ENCODE measurements around the gene NOTCH1.

Gene NOTCH1

GRCh38 chr9:136464241-136464640 lies 81.6 kb downstream of the NOTCH1 start:
- H3K27me3 ChIP-seq (ENCODE audit: insufficient read depth, poor library complexity, severe bottlenecking): no peaks in the 10 kb centered on the region
- H3K4me1 ChIP-seq (ENCODE audit: insufficient read depth, poor library complexity, severe bottlenecking): no peaks in the 10 kb centered on the region
- no peaks in the 10 kb centered on the region for H3K9me3 ChIP-seq (ENCODE audit: severe bottlenecking)
- TF ChIP-seq CTCF (IDR thresholded peaks at IDR 0.05; ENCODE audit: poor library complexity, severe bottlenecking): no peak
- no peak for ATAC-seq (ENCODE audit: low read depth)
- no peak overlapping the region for H3K4me3 ChIP-seq (ENCODE audit: severe bottlenecking)
- DNase-seq (ENCODE audit: low spot score): no peak
- no peak overlapping the region for H3K27ac ChIP-seq (ENCODE audit: poor library complexity, severe bottlenecking)
- peaks cover 100% of the 10 kb centered on the region for H3K36me3 ChIP-seq (ENCODE audit: low read depth)

GRCh38 chr9:136463578-136463977 lies 82.3 kb downstream of the NOTCH1 start:
- no peak overlapping the region for H3K27ac ChIP-seq (ENCODE audit: poor library complexity, severe bottlenecking)
- ATAC-seq (ENCODE audit: low read depth) (no peak), DNase-seq (ENCODE audit: low spot score) (no peak)
- no peak for TF ChIP-seq CTCF (IDR thresholded peaks at IDR 0.05; ENCODE audit: poor library complexity, severe bottlenecking)
- H3K9me3 ChIP-seq (ENCODE audit: severe bottlenecking): no peaks in the 10 kb centered on the region
- H3K4me1 ChIP-seq (ENCODE audit: insufficient read depth, poor library complexity, severe bottlenecking): no peaks in the 10 kb centered on the region
- no peaks in the 10 kb centered on the region for H3K27me3 ChIP-seq (ENCODE audit: insufficient read depth, poor library complexity, severe bottlenecking)
- peaks cover 100% of the 10 kb centered on the region for H3K36me3 ChIP-seq (ENCODE audit: low read depth)
- H3K4me3 ChIP-seq (ENCODE audit: severe bottlenecking): no peak overlapping the region

- no peak for ATAC-seq (ENCODE audit: low read depth)
Observed at GRCh38 chr9:136462664-136463063, 83.2 kb downstream of the NOTCH1 start.

DNA sequence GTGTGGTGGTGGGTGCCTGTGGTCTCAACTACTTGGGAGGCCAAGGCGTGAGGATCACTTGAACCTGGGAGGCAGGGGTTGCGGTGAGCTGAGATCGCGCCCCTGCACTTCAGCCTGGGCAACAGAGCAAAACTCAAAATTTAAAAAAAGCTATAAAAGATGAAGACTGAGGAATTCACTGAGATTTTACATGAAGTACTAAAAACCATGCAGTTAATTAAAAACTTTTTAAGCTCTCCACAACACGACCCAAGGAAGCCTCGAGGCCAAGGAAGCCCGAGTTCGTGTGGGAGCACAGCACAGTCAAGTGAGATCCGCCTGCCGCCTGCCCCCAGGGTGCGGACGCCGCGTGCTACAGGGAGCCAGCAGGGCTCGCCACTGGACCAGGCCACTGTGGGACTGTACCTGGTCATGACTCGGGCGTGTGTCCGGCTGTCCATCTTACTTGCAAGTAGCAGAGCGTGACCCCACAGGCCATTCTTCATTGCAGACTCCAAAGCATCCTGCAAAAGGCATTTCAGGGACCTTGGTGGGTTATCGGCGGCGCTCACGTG lies 85.0 kb downstream of the NOTCH1 start:
- Histone ChIP-seq H3K4me3 (ENCODE audit: severe bottlenecking) (no peak overlapping the region), H3K36me3 (ENCODE audit: low read depth) (peaks cover 99% of the 10 kb centered on the region), H3K9me3 (ENCODE audit: severe bottlenecking) (no peaks in the 10 kb centered on the region), H3K4me1 (ENCODE audit: insufficient read depth, poor library complexity, severe bottlenecking) (no peaks in the 10 kb centered on the region), H3K27ac (ENCODE audit: poor library complexity, severe bottlenecking) (no peak overlapping the region), H3K27me3 (ENCODE audit: insufficient read depth, poor library complexity, severe bottlenecking) (no peaks in the 10 kb centered on the region)
- DNase-seq (ENCODE audit: low spot score) (no peak), ATAC-seq (ENCODE audit: low read depth) (no peak)
- no peak for TF ChIP-seq CTCF (IDR thresholded peaks at IDR 0.05; ENCODE audit: poor library complexity, severe bottlenecking)

More at GRCh38 chr9:136462664-136463063, 83.2 kb downstream of the NOTCH1 start:
- DNase-seq (ENCODE audit: low spot score): no peak
- Histone ChIP-seq H3K27ac (ENCODE audit: poor library complexity, severe bottlenecking) (no peak overlapping the region), H3K9me3 (ENCODE audit: severe bottlenecking) (no peaks in the 10 kb centered on the region), H3K4me1 (ENCODE audit: insufficient read depth, poor library complexity, severe bottlenecking) (no peaks in the 10 kb centered on the region), H3K27me3 (ENCODE audit: insufficient read depth, poor library complexity, severe bottlenecking) (no peaks in the 10 kb centered on the region), H3K36me3 (ENCODE audit: low read depth) (peaks cover 99% of the 10 kb centered on the region), H3K4me3 (ENCODE audit: severe bottlenecking) (no peak overlapping the region)
- TF ChIP-seq CTCF (IDR thresholded peaks at IDR 0.05; ENCODE audit: poor library complexity, severe bottlenecking): no peak

GRCh38 chr9:136459425-136459824 lies 86.4 kb downstream of the NOTCH1 start:
- DNase-seq (ENCODE audit: low spot score): no peak
- Histone ChIP-seq H3K36me3 (ENCODE audit: low read depth) (peaks cover 99% of the 10 kb centered on the region), H3K9me3 (ENCODE audit: severe bottlenecking) (no peaks in the 10 kb centered on the region), H3K4me3 (ENCODE audit: severe bottlenecking) (no peak overlapping the region), H3K4me1 (ENCODE audit: insufficient read depth, poor library complexity, severe bottlenecking) (no peaks in the 10 kb centered on the region), H3K27ac (ENCODE audit: poor library complexity, severe bottlenecking) (no peak overlapping the region), H3K27me3 (ENCODE audit: insufficient read depth, poor library complexity, severe bottlenecking) (no peaks in the 10 kb centered on the region)
- no peak for ATAC-seq (ENCODE audit: low read depth)
- no peak for TF ChIP-seq CTCF (IDR thresholded peaks at IDR 0.05; ENCODE audit: poor library complexity, severe bottlenecking)
